GM10248 (cell line): Measurements from ENCODE around the gene DNALI1.

Experiments
- CTCF ChIA-PET: fragments of 300-600 bp; sonication (Branson Sonifier 250); formaldehyde crosslinking; extraction: SDS; loops from one replicate; lab custom pipeline; 2021; ENCODE audit warnings: antibody characterized with exemption; lab: Yijun Ruan, JAX
- POLR2A ChIA-PET: fragments of 350-650 bp; sonication (Branson Sonifier 250); formaldehyde crosslinking; extraction: SDS; loops from one replicate; lab custom pipeline; 2020; ENCODE audit warnings: antibody characterized with exemption; lab: Yijun Ruan, JAX
- DNase-seq: peaks from one replicate; pipeline ENCODE4 v3.0.0; 2012; ENCODE audit errors: extremely low spot score
- CTCF ChIP-seq: IDR thresholded peaks from 2 replicates; pipeline ENCODE4 v1.5.1; 2012; ENCODE audit warnings: mild to moderate bottlenecking, low read depth; ENCODE audit errors: extremely low read depth, missing control alignments, control extremely low read depth

The DNALI1 gene

GRCh38 chr1:37601441-37601840, 44.7 kb downstream of the DNALI1 start:
- DNase-seq = no peak
- ChIA-PET CTCF (interaction anchor here (1.3 to 16.0 kb wide), 6 partner anchors 22 to 146 kb away, joined by 3 to 359 read pairs (median 16); a partner anchor contains a TSS), POLR2A (no interaction called here)
- no peak for TF ChIP-seq CTCF

- POLR2A ChIA-PET = no interaction called here
- CTCF ChIA-PET = interaction anchor here (0.8 to 16.0 kb wide), 39 partner anchors 9 to 386 kb away, joined by 3 to 359 read pairs (median 5); partner anchors contain the start of genes CDCA8, MEAF6, MTF1 and SF3A3
- peak; percentile 72 for DNase-seq
- peak; percentile 61 for TF ChIP-seq CTCF
Observed at GRCh38 chr1:37602750-37603694, 46.3 kb downstream of the DNALI1 start.

GRCh38 chr1:37605061-37605650, 48.4 kb downstream of the DNALI1 start:
- CTCF ChIA-PET = interaction anchor here (1.7 to 16.0 kb wide), 5 partner anchors 9 to 76 kb away, joined by 5 to 359 read pairs (median 11); partner anchors contain the start of gene GNL2
- POLR2A ChIA-PET = no interaction called here
- DNase-seq = no peak
- no peak for TF ChIP-seq CTCF

GRCh38 chr1:37605806-37606474, 49.2 kb downstream of the DNALI1 start:
- DNase-seq = no peak
- POLR2A ChIA-PET = interaction anchor here (0.6 kb wide), 1 partner anchor 353 kb away, joined by 3 read pairs; no protein-coding TSS in a partner anchor
- no peak for TF ChIP-seq CTCF
- CTCF ChIA-PET = interaction anchor here (0.8 to 16.0 kb wide), 4 partner anchors 9 to 254 kb away, joined by 3 to 359 read pairs (median 6); partner anchors contain the start of gene GNL2

- no peak for DNase-seq
- TF ChIP-seq CTCF = no peak
- CTCF ChIA-PET = interaction anchor here (0.8 to 16.0 kb wide), 7 partner anchors 9 to 254 kb away, joined by 3 to 359 read pairs (median 5); partner anchors contain the start of genes GNL2 and MTF1
Observed at GRCh38 chr1:37606481-37607263, 49.9 kb downstream of the DNALI1 start.

More at GRCh38 chr1:37606481-37607263, 49.9 kb downstream of the DNALI1 start:
- POLR2A ChIA-PET = interaction anchor here (0.6 kb wide), 1 partner anchor 353 kb away, joined by 3 read pairs; no protein-coding TSS in a partner anchor
